Placental pericyte (primary cell): Measurements from ENCODE around the gene LAMB4. TPM values are rescaled to one million over a fixed set of nuclear protein-coding genes. Genes with fewer than 3 reads are reported as not detected.

Experiments
- small RNA-seq: library from RNA; depleted of rRNA; stranded (forward); fragments of <200 nt; gene quantifications from one replicate; pipeline ENCODE3, GENCODE V24; 2012; ENCODE audit warnings: low replicate concordance
- total RNA-seq: library from RNA; depleted of rRNA; stranded (reverse); fragments of >200 nt; gene quantifications from 2 replicates; pipeline ENCODE4 v1.2.3, GENCODE V29; 2012

LAMB4 gene, protein sequence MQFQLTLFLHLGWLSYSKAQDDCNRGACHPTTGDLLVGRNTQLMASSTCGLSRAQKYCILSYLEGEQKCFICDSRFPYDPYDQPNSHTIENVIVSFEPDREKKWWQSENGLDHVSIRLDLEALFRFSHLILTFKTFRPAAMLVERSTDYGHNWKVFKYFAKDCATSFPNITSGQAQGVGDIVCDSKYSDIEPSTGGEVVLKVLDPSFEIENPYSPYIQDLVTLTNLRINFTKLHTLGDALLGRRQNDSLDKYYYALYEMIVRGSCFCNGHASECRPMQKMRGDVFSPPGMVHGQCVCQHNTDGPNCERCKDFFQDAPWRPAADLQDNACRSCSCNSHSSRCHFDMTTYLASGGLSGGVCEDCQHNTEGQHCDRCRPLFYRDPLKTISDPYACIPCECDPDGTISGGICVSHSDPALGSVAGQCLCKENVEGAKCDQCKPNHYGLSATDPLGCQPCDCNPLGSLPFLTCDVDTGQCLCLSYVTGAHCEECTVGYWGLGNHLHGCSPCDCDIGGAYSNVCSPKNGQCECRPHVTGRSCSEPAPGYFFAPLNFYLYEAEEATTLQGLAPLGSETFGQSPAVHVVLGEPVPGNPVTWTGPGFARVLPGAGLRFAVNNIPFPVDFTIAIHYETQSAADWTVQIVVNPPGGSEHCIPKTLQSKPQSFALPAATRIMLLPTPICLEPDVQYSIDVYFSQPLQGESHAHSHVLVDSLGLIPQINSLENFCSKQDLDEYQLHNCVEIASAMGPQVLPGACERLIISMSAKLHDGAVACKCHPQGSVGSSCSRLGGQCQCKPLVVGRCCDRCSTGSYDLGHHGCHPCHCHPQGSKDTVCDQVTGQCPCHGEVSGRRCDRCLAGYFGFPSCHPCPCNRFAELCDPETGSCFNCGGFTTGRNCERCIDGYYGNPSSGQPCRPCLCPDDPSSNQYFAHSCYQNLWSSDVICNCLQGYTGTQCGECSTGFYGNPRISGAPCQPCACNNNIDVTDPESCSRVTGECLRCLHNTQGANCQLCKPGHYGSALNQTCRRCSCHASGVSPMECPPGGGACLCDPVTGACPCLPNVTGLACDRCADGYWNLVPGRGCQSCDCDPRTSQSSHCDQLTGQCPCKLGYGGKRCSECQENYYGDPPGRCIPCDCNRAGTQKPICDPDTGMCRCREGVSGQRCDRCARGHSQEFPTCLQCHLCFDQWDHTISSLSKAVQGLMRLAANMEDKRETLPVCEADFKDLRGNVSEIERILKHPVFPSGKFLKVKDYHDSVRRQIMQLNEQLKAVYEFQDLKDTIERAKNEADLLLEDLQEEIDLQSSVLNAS (N-terminal part only)
- 0.29 TPM in 1 of 2 replicates, not detected in the other for total RNA-seq

DNA sequence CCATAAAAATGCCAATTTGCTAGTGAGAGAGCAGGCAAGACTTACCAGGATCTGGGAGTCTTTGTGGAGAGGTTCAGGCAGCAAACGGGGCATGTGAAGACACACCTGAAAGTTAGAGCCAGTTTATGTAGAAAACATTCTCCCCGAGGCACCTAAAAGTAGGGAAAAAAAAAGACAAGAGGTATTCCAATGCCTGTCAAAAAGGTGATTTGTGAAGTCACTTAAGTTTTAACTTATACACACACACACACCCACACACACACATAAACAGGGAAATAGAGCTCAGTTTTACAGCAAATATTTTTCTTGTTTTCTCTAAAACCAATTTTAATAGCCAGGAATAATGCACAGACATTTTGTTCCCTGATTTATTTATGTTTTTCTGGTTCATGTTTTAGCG is at the start of gene LAMB4:
TSS of gene LAMB4 (minus strand) at position 101 of the 400 bp plus-strand sequence. CDS start 7,197 bp downstream, outside the sequence.

DNA sequence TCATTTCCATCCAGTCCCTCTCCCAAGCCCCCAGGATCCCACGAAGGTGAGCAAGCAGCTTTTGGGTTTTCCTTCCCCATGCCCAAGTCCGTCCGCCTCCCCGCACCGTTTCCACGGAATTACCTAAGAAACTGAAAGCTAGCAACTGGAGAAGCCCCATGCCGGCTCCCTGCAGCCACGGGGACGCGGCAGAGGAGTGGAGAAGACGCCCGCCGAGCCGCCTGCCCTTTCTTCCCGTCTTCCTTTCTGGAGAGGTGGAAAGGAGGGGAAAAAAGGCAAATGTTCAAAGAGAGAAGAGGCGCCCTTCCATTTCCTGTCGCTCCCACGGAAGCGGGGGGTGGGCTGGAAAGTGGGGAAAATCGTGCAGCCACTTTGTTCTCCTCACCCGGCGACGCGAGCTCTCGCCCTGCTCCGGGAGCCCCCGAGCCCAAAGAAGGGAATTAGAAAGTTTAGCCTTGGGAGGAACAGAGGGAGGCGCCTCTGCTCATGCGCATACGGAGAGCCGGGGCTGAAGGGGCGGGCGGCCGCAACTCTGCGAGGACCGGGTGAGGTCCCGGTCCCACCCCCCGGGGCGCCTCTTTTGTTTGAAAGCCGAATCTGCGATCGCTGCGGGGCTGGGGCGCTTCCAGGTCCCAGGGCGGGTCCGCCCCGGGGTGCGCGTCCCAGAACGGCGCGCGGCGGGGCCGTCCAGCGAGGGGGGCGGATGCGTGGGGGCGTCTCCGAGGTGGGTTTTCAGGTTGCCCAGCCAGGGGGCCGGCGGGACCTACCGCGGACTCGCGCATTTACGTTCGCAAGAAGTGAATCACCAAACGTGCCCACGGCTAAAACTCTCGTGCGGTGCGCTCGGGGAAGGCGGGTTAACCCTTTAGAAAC is 127.2 kb downstream of the LAMB4 start, which contains the start of gene LAMB1:
TSS of gene LAMB1 (minus strand) at position 436 of the 873 bp plus-strand sequence. CDS start at position 160, 276 bp downstream.

Small RNAs within 50 kb of the gene (small RNA-seq; reads per million reads assigned to genes)
- gene RF00012, result not detected

Other genes starting within 250 kb of the LAMB4 start
- gene DLD, start 239.2 kb downstream of the LAMB4 start, total RNA-seq, result 46.6 and 53.5 TPM in 2 replicates
- 373 and 409 TPM in 2 replicates for gene LAMB1, start 127.2 kb downstream of the LAMB4 start, total RNA-seq